H1 (cell line): ENCODE measurements around the gene CCDC30. TPM values are rescaled to one million over a fixed set of nuclear protein-coding genes. Genes with fewer than 3 reads are reported as not detected.

Experiments used
- CTCF ChIA-PET: fragments of 300-600 bp; sonication (Branson Sonifier 250); formaldehyde crosslinking; loops from one replicate; lab custom pipeline; 2021; ENCODE audit not compliant: partially characterized antibody; lab: Charles Lee
- POLR2A ChIA-PET: fragments of 300-600 bp; sonication (Branson Sonifier 250); formaldehyde crosslinking; loops from one replicate; lab custom pipeline; 2021; ENCODE audit warnings: inconsistent platforms; ENCODE audit not compliant: partially characterized antibody; lab: Charles Lee
- DNase-seq, 2 experiments: peaks; one replicate each; pipeline versions ENCODE4 v3.0.0 to v3.0.0-alpha.2; 2010 to 2022; ENCODE audit warnings: low spot score in 2 of 2, low read depth in 1 of 2, mixed read lengths in 1 of 2
- FAIRE-seq: peaks from 2 replicates; lab custom pipeline; 2011; peaks lifted over from hg19 to GRCh38; lab: Jason Lieb, UNC
- H2AFZ ChIP-seq: 2 replicates; pipeline ENCODE4 v1.8.1; 2012; ENCODE audit warnings: low read length, inconsistent platforms
- H2AK5ac ChIP-seq: 2 replicates; pipeline ENCODE4 v1.6.1; 2013; ENCODE audit warnings: low read depth, low read length
- H2BK120ac ChIP-seq: replicated peaks from 2 replicates; pipeline ENCODE3; 2013; ENCODE audit warnings: low read depth, low read length, inconsistent platforms
- H2BK12ac ChIP-seq: 2 replicates; pipeline ENCODE4 v1.6.1; 2013; ENCODE audit warnings: low read depth, low read length
- H2BK15ac ChIP-seq: 2 replicates; pipeline ENCODE4 v1.6.1; 2013; ENCODE audit warnings: low read length
- H2BK20ac ChIP-seq: 2 replicates; pipeline ENCODE4 v1.6.1; 2013; ENCODE audit warnings: low read length
- H2BK5ac ChIP-seq: 2 replicates; pipeline ENCODE4 v1.6.1; 2013; ENCODE audit warnings: low read depth, low read length
- H3K14ac ChIP-seq: 2 replicates; pipeline ENCODE4 v1.6.1; 2013; ENCODE audit warnings: inconsistent platforms; ENCODE audit not compliant: insufficient read length
- H3K18ac ChIP-seq: 2 replicates; pipeline ENCODE4 v1.6.1; 2013; ENCODE audit warnings: low read length; ENCODE audit errors: extremely low read depth
- H3K23ac ChIP-seq: 2 replicates; pipeline ENCODE4 v1.6.1; 2013; ENCODE audit warnings: inconsistent platforms; ENCODE audit not compliant: insufficient read length
- H3K23me2 ChIP-seq: 2 replicates; pipeline ENCODE4 v1.6.1; 2013; ENCODE audit warnings: low read depth, low read length
- H3K27ac ChIP-seq: 2 replicates; pipeline ENCODE4 v1.6.1; 2011; ENCODE audit warnings: low read depth, low read length, inconsistent platforms
- H3K27me3 ChIP-seq, 4 experiments: replicated peaks in 1 of 4; 1 replicate in 1 of 4; 2 replicates in 3 of 4; pipeline versions ENCODE4 v1.6.1 to v1.8.1; 2011 to 2013; ENCODE audit warnings: low read length in 3 of 4, mild to moderate bottlenecking in 3 of 4, inconsistent platforms in 2 of 4, mixed read lengths in 2 of 4, moderate library complexity in 1 of 4; ENCODE audit not compliant: control insufficient read depth in 3 of 4, insufficient read depth in 3 of 4; ENCODE audit errors: extremely low read depth in 1 of 4
- H3K36me3 ChIP-seq, 4 experiments: 2 replicates each; pipeline versions ENCODE4 v1.6.1 to v1.8.1; 2011 to 2013; ENCODE audit warnings: mild to moderate bottlenecking in 4 of 4, low read length in 3 of 4, moderate library complexity in 2 of 4, control low read depth in 1 of 4, inconsistent platforms in 1 of 4; ENCODE audit not compliant: insufficient read depth in 4 of 4, control insufficient read depth in 2 of 4
- H3K4ac ChIP-seq: replicated peaks from 2 replicates; pipeline ENCODE3; 2013; ENCODE audit warnings: low read length, low read depth, mixed read lengths, inconsistent platforms; ENCODE audit not compliant: insufficient read length
- H3K4me1 ChIP-seq, 4 experiments: replicated peaks in 1 of 4; 1 replicate in 1 of 4; 2 replicates in 3 of 4; pipeline versions ENCODE4 v1.6.1 to v1.8.1; 2011 to 2013; ENCODE audit warnings: low read length in 3 of 4, inconsistent platforms in 2 of 4, mixed read lengths in 1 of 4; ENCODE audit not compliant: insufficient read depth in 4 of 4, control insufficient read depth in 3 of 4
- H3K4me2 ChIP-seq, 2 experiments: 2 replicates each; pipeline versions ENCODE4 v1.6.1 to v1.8.1; 2011 to 2013; ENCODE audit warnings: low read depth in 2 of 2, low read length in 2 of 2, control low read depth in 1 of 2, inconsistent platforms in 1 of 2, mild to moderate bottlenecking in 1 of 2; ENCODE audit not compliant: insufficient read depth in 1 of 2
- H3K4me3 ChIP-seq, 4 experiments: fragments of 200-600, 300-600 bp in 1 of 4; sonication (generic), shearing (Covaris generic), sonication (Bioruptor Twin) in 1 of 4; 2 replicates each; pipeline versions ENCODE4 v1.5.1 to v1.8.1; 2011 to 2016; ENCODE audit warnings: low read length in 4 of 4, low read depth in 3 of 4, control low read depth in 2 of 4, inconsistent platforms in 2 of 4, mild to moderate bottlenecking in 2 of 4, mixed read lengths in 1 of 4, moderate library complexity in 1 of 4; ENCODE audit not compliant: insufficient read depth in 2 of 4; ENCODE audit errors: extremely low read depth in 1 of 4
- H3K56ac ChIP-seq: replicated peaks from 2 replicates; pipeline ENCODE3; 2013; ENCODE audit warnings: low read depth, mild to moderate bottlenecking, mixed read lengths, low read length, inconsistent platforms; ENCODE audit not compliant: insufficient read length
- H3K79me1 ChIP-seq: 2 replicates; pipeline ENCODE4 v1.6.1; 2013; ENCODE audit warnings: low read depth, low read length, control low read depth
- H3K79me2 ChIP-seq, 2 experiments: 2 replicates each; pipeline versions ENCODE4 v1.6.1 to v1.8.1; 2012 to 2013; ENCODE audit warnings: low read length in 2 of 2, mild to moderate bottlenecking in 2 of 2, inconsistent platforms in 1 of 2; ENCODE audit not compliant: insufficient read depth in 2 of 2, control insufficient read depth in 1 of 2
- H3K9ac ChIP-seq, 4 experiments: replicated peaks in 1 of 4; 1 replicate in 1 of 4; 2 replicates in 3 of 4; pipeline versions ENCODE4 v1.6.1 to v1.8.1; 2011 to 2013; ENCODE audit warnings: low read depth in 3 of 4, low read length in 3 of 4, control low read depth in 2 of 4, mild to moderate bottlenecking in 2 of 4, moderate library complexity in 2 of 4, inconsistent platforms in 1 of 4; ENCODE audit errors: extremely low read depth in 1 of 4
- H3K9me3 ChIP-seq, 2 experiments: 2 replicates each; pipeline versions ENCODE4 v1.6.1 to v1.8.1; 2012 to 2013; ENCODE audit warnings: mild to moderate bottlenecking in 2 of 2, moderate library complexity in 2 of 2, control low read depth in 1 of 2, inconsistent platforms in 1 of 2, low read depth in 1 of 2, low read length in 1 of 2, mixed read lengths in 1 of 2; ENCODE audit not compliant: insufficient read depth in 2 of 2
- H4K20me1 ChIP-seq, 2 experiments: replicated peaks in 1 of 2; 2 replicates each; pipeline versions ENCODE3 to v1.8.1; 2011 to 2013; ENCODE audit warnings: inconsistent platforms in 2 of 2, low read length in 2 of 2, mild to moderate bottlenecking in 1 of 2; ENCODE audit not compliant: insufficient read depth in 2 of 2, control insufficient read depth in 1 of 2
- H4K5ac ChIP-seq: 2 replicates; pipeline ENCODE4 v1.6.1; 2013; ENCODE audit warnings: low read length, low read depth, mixed read lengths, inconsistent platforms; ENCODE audit not compliant: insufficient read length
- H4K8ac ChIP-seq: 2 replicates; pipeline ENCODE4 v1.8.0; 2013; ENCODE audit warnings: mild to moderate bottlenecking, moderate library complexity, low read length, inconsistent platforms; ENCODE audit not compliant: insufficient read depth; ENCODE audit errors: extremely low read depth
- H4K91ac ChIP-seq: replicated peaks from 2 replicates; pipeline ENCODE3; 2013; ENCODE audit warnings: low read length, mixed read lengths, inconsistent platforms; ENCODE audit not compliant: insufficient read length
- CHD2 ChIP-seq: IDR thresholded peaks from 2 replicates; pipeline ENCODE4 v1.6.1; 2012; ENCODE audit warnings: low read length, improper control_type of control experiment
- POLR2AphosphoS5 ChIP-seq: IDR thresholded peaks from 2 replicates; pipeline ENCODE4 v1.6.1; 2011; ENCODE audit warnings: low read depth, low read length
- WGBS, 2 experiments: shearing (Covaris generic) in 1 of 2; methylation state at CpG; one replicate each; pipeline versions ENCODE4 v1.1.6 to v1.1.7; 2013 to 2015; ENCODE audit warnings: low lambda C conversion rate in 2 of 2, mixed read lengths in 2 of 2, inconsistent platforms in 1 of 2, low coverage in 1 of 2, missing lambda C conversion rate in 1 of 2; ENCODE audit not compliant: insufficient replicate concordance in 2 of 2, insufficient coverage in 1 of 2, insufficient read length in 1 of 2; ENCODE audit errors: extremely low coverage in 1 of 2, missing lambda C conversion rate in 1 of 2; 5-methylcytosine and 5-hydroxymethylcytosine counted together
- polyA plus RNA-seq, 7 experiments: library from polyadenylated mRNA; depleted of rRNA in 3 of 7; stranded (reverse) in 5 of 7; unstranded in 2 of 7; fragments of >200 nt in 5 of 7; fragments of 200-250 nt in 2 of 7; gene quantifications; 1 replicate in 5 of 7; 2 replicates in 1 of 7; 4 replicates in 1 of 7; pipeline versions ENCODE4 v1.2.1 to v1.2.3, GENCODE V29; 2011 to 2013; ENCODE audit warnings: missing spikeins in 2 of 7, mixed read lengths in 2 of 7
- small RNA-seq: library from polyadenylated mRNA; stranded (forward); fragments of <200 nt; extraction: miRNeasy Mini kit (QIAGEN cat#:217004); gene quantifications from one replicate; pipeline ENCODE3, GENCODE V24; 2013; ENCODE audit not compliant: insufficient read depth
- total RNA-seq: library from RNA; stranded (reverse); fragmentation: NEBNext Ultra II Directional; extraction: Animal tissue kit (Norgen Biotek cat#: 25700); gene quantifications from 2 replicates; pipeline ENCODE4 v1.2.1, GENCODE V29; 2021

Gene CCDC30
- total and polyA plus RNA-seq, 2 of the 8 experiments (the other 6 are each of a cell fraction or from before 2014, with no cell fraction given) = 0.60 to 1.8 TPM

DNA sequence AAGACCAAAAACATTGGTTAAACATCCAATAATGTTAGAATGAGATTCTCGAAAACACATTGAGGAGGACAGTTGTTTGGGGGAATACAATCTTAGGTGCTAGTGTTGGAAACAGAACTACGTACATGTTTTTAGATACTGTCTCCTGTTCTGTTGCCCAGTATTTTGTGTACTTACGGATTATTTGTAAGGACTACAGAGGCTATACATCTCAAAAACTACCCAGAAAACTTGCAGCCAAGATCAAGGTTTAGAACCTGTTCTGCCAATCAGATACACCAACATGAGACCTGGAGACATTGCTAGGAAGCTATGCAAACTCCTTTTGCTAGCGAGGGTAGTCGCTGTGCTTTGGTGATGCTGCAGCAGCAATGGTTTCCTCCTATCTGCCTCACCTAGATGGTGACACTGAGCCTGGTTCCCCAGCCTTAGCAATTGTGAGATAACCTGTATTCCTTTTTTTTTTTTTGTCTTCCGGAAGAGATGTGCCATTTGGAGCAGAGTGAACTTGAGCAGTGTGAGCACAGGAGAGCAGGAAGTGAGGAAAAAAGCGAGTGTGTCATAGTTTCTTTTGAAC, 240.9 kb downstream of the CCDC30 start:
- Histone ChIP-seq H3K4me1 (no peaks in the 10 kb centered on the region), H2BK15ac (no peak overlapping the region), H3K79me2 (peaks cover 0 to 57% of the 10 kb centered on the region in 2 experiments; a peak in 2 of 4 replicates), H2AK5ac (no peak overlapping the region), H3K79me1 (peaks cover 2% of the 10 kb centered on the region; the same call in 1 of the 2 replicates), H2AFZ (no peak overlapping the region), H2BK5ac (no peak overlapping the region), H3K4me2 (no peak overlapping the region), H4K91ac (no peak overlapping the region), H4K20me1 (peaks cover 4 to 6% of the 10 kb centered on the region in 2 experiments), H3K4me3 (no peak overlapping the region), H3K56ac (no peak overlapping the region), H2BK12ac (no peak overlapping the region), H3K36me3 (peaks cover 15 to 80% (median 54%) of the 10 kb centered on the region in 4 experiments), H3K14ac (no peak overlapping the region), H4K5ac (no peak overlapping the region), H3K9ac (no peak overlapping the region), H3K18ac (no peak overlapping the region), H2BK120ac (no peak overlapping the region), H2BK20ac (no peak overlapping the region), H3K9me3 (no peaks in the 10 kb centered on the region), H4K8ac (no peak overlapping the region), H3K27me3 (no peaks in the 10 kb centered on the region), H3K4ac (no peak overlapping the region), H3K23ac (no peak overlapping the region), H3K23me2 (no peaks in the 10 kb centered on the region), H3K27ac (no peak overlapping the region)
- 91% methylated on average over 7 of the region's 7 CpGs; no CpG with 5 or more reads in 1 of the 2 experiments for WGBS, 2 experiments
- DNase-seq (no peak), FAIRE-seq (no peak)
- ChIA-PET POLR2A (interaction anchor here (0.6 to 1.9 kb wide), 5 partner anchors 9 to 57 kb away, joined by 3 to 6 read pairs (median 4); partner anchors contain the start of gene YBX1), CTCF (interaction anchor here (0.7 kb wide), 1 partner anchor 73 kb away, joined by 3 read pairs; no protein-coding TSS in a partner anchor)
- TF ChIP-seq POLR2AphosphoS5 = peak; percentile 56
- TF ChIP-seq CHD2 = no peak

Small RNA genes within 50 kb of the gene (small RNA-seq; reads per million reads assigned to genes)
- gene RNU6-536P (not detected), gene TMSB4XP1 (not detected)

Other genes with a start within 250 kb of the CCDC30 start
- 43.8 and 48.6 TPM in 2 replicates for gene FOXJ3, start 128.1 kb upstream of the CCDC30 start, total RNA-seq
- gene FOXJ3, start 128.1 kb upstream of the CCDC30 start, polyA plus RNA-seq (2011; rRNA removed) = 38.8 and 51.9 TPM in 2 replicates
- gene RIMKLA, start 82.5 kb upstream of the CCDC30 start, total RNA-seq = 5.8 TPM in 2 replicates
- 2.2 and 3.2 TPM in 2 replicates for gene RIMKLA, start 82.5 kb upstream of the CCDC30 start, polyA plus RNA-seq (2011; rRNA removed)
- gene ZMYND12, start 7.3 kb upstream of the CCDC30 start, total RNA-seq = not detected in 2 replicates
- gene ZMYND12, start 7.3 kb upstream of the CCDC30 start, polyA plus RNA-seq (2011; rRNA removed) = 0.38 and 0.62 TPM in 2 replicates
- 23.6 and 24.5 TPM in 2 replicates for gene PPCS, start 6.7 kb upstream of the CCDC30 start, total RNA-seq
- gene PPCS, start 6.7 kb upstream of the CCDC30 start, polyA plus RNA-seq (2011; rRNA removed) = 35.3 and 61.5 TPM in 2 replicates
- gene PPIH, start 195.1 kb downstream of the CCDC30 start, total RNA-seq = 72.8 and 78.1 TPM in 2 replicates
- gene PPIH, start 195.1 kb downstream of the CCDC30 start, polyA plus RNA-seq (2011; rRNA removed) = 62.2 and 91.5 TPM in 2 replicates
- gene YBX1, start 219.1 kb downstream of the CCDC30 start, total RNA-seq = 1,219 and 1,248 TPM in 2 replicates
- 438 and 476 TPM in 2 replicates for gene YBX1, start 219.1 kb downstream of the CCDC30 start, polyA plus RNA-seq (2011; rRNA removed)